Loucy (cell line): ENCODE data around the gene TBC1D8.

Experiments
- EZH2phosphoT487 ChIP-seq: fragments of 200-600 bp; IDR thresholded peaks from 2 replicates; pipeline ENCODE4 v1.6.1; 2018; ENCODE audit warnings: antibody characterized with exemption, mild to moderate bottlenecking, moderate library complexity, borderline replicate concordance
- TF ChIP-seq, protein P1 (sequence below): fragments of 200-600 bp; sonication (generic); conservative IDR thresholded peaks from 2 replicates; pipeline ENCODE4 v1.5.1; 2014; ENCODE audit warnings: mild to moderate bottlenecking, antibody characterized with exemption, low read length

DNA sequence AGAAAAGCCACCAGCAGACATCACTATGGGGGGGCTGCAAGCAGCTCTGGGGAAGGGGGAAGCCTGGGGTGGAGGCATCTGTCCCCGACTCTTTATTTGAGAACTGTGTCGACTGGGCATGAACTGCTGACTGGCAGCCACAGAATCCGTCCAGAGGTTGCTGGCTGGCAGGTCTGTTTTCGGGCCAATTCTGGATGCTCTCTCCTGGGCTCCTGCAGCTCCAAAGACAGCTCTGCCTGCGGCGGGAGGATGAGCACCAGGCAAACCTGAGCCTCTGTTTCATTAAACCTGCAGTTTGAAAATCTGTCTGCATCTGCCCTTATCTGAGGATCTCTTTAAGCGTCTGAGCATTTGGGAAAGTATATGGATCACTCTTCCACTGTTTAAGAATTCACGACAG lies 183.5 kb downstream of the TBC1D8 start:
- TF ChIP-seq, protein P1, sequence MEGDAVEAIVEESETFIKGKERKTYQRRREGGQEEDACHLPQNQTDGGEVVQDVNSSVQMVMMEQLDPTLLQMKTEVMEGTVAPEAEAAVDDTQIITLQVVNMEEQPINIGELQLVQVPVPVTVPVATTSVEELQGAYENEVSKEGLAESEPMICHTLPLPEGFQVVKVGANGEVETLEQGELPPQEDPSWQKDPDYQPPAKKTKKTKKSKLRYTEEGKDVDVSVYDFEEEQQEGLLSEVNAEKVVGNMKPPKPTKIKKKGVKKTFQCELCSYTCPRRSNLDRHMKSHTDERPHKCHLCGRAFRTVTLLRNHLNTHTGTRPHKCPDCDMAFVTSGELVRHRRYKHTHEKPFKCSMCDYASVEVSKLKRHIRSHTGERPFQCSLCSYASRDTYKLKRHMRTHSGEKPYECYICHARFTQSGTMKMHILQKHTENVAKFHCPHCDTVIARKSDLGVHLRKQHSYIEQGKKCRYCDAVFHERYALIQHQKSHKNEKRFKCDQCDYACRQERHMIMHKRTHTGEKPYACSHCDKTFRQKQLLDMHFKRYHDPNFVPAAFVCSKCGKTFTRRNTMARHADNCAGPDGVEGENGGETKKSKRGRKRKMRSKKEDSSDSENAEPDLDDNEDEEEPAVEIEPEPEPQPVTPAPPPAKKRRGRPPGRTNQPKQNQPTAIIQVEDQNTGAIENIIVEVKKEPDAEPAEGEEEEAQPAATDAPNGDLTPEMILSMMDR: no peak
- TF ChIP-seq EZH2phosphoT487: no peak
